HFF-Myc (cell line): ENCODE data around the gene DRC7.

Experiments used
- DNase-seq: peaks from one replicate; pipeline ENCODE4 v3.0.0-alpha.2; 2011; ENCODE audit warnings: low read depth; ENCODE audit errors: extremely low read depth
- H3K4me3 ChIP-seq: replicated peaks from 2 replicates; pipeline ENCODE4 v1.5.1; 2011; ENCODE audit warnings: low read depth, mild to moderate bottlenecking, control low read depth, low read length
- CTCF ChIP-seq: IDR thresholded peaks from 2 replicates; pipeline ENCODE4 v1.5.1; 2012; ENCODE audit warnings: mild to moderate bottlenecking, low read depth, low read length, control low read depth; ENCODE audit errors: missing control alignments

DRC7 gene

GRCh38 chr16:57736419-57737351 lies 42.1 kb downstream of the DRC7 start:
- H3K4me3 ChIP-seq, result peak overlapping the region; percentile 71
- TF ChIP-seq CTCF, result no peak
- peak; percentile 30 for DNase-seq

GRCh38 chr16:57738844-57739243 lies 44.2 kb downstream of the DRC7 start:
- TF ChIP-seq CTCF, result no peak
- DNase-seq, result no peak
- H3K4me3 ChIP-seq, result no peak overlapping the region

- TF ChIP-seq CTCF, result no peak
- no peak for DNase-seq
- no peak overlapping the region for H3K4me3 ChIP-seq
These were observed 45.3 kb downstream of the DRC7 start for GRCh38 chr16:57739756-57740422.

DNA sequence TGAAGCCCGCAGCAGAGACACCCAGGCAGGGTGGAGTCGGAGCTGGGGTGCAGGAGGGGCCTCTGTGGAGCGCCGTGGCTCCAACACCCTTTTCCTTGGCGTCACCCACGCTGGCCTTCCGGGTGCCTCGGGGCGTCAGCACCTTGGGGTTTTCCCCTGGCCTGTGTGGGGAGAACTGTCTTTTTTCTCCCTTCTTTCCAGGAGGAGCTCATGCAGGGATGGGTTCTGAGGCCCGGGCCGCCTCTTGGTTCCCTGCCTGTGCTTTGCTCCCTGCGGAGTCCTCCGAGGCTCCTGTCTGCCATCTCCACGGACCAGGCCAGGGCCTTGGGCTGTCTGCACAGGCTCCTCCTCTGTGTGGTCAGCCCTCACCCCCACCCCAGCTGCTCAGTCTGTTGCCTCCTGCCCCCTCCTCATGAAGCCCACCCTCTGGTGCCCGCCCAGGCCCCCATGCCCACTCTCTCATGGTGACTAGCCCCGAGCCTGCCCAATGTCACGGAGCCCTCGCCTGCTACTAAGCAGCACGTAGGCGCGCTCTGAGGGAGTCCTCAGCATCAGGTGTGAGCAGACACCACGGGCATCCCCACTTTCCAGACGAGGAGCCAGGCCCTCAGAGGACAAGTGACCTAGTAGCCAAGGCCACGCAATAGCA lies 45.9 kb downstream of the DRC7 start:
- no peak for TF ChIP-seq CTCF
- DNase-seq, result no peak
- H3K4me3 ChIP-seq, result no peak overlapping the region

DNA sequence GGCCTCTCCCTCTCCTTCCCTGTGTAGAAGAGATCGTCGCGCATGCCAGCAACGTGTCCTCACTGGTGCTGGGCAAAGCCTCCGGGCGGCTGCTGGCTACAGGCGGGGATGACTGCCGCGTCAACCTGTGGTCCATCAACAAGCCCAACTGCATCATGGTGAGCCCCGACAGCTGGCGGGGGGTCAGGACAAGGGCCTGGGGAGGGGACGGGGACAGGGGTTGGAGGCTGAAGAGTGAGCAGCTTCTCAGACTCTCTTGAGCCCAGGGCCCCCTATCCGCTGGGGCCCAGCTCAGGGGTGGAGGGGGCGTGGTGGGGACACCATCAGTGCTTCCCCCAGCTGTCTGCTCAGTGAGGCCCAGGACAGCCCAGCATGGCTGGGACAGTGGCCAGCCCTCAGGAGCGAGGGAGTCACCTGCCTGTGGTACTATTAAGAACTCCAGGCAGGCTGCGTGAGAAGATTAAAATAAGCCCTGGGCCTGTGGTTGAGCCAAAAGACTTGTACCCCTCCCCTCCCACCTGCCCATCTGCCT lies 47.1 kb downstream of the DRC7 start:
- no peak for DNase-seq
- H3K4me3 ChIP-seq, result no peak overlapping the region
- TF ChIP-seq CTCF, result no peak

GRCh38 chr16:57742543-57742942 lies 47.9 kb downstream of the DRC7 start:
- no peak for DNase-seq
- no peak overlapping the region for H3K4me3 ChIP-seq
- TF ChIP-seq CTCF, result no peak
